ENCODE results near the gene GLE1.
"Not testable (repeated sequence)": the region's sequence is repeated elsewhere in the genome, so short reads cannot be mapped to it uniquely, and the experiment has no call there.

GLE1 gene

GRCh38 chr9:128580731-128581130 lies 76.2 kb downstream of the GLE1 start:
- H3K4me3 ChIP-seq (ENCODE audit: low read depth, low read length): no peak overlapping the region
- no peaks in the 10 kb centered on the region for H3K9me3 ChIP-seq (ENCODE audit: control insufficient read depth, insufficient read depth, low read length)
- H3K36me3 ChIP-seq (ENCODE audit: control insufficient read depth, insufficient read depth, low read length): peaks cover 55% of the 10 kb centered on the region
- no peaks in the 10 kb centered on the region for H3K4me1 ChIP-seq (ENCODE audit: control insufficient read depth, insufficient read depth, low read length)
- H3K27me3 ChIP-seq (ENCODE audit: control insufficient read depth, insufficient read depth, low read length): no peaks in the 10 kb centered on the region
- no peak overlapping the region for H3K9ac ChIP-seq (ENCODE audit: low read depth, low read length)

DNA sequence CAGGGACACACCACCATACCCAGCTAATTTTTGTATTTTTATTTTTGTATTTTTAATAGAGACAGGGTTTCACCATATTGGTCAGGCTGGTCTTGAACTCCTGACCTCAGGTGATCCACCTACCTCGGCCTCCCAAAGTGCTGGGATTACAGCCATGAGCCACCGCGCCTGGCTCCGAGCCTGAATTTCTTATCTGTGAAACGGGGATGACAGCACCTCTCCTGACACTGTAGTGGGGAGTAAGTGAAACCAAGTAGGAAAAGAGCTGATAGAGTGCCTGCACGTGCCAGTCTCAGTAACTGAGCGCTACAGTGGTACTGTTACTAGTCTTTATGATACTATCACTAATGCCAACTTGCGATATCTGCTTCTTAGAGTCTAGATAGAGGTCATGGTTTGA lies 80.6 kb downstream of the GLE1 start:
- H3K9me3 ChIP-seq (ENCODE audit: control insufficient read depth, insufficient read depth, low read length); H3K9ac ChIP-seq (ENCODE audit: low read depth, low read length); H3K4me3 ChIP-seq (ENCODE audit: low read depth, low read length); H3K27me3 ChIP-seq (ENCODE audit: control insufficient read depth, insufficient read depth, low read length); H3K4me1 ChIP-seq (ENCODE audit: control insufficient read depth, insufficient read depth, low read length): not testable (repeated sequence)
- H3K36me3 ChIP-seq (ENCODE audit: control insufficient read depth, insufficient read depth, low read length): peaks cover 52% of the 10 kb centered on the region

- peaks cover 51% of the 10 kb centered on the region for H3K36me3 ChIP-seq (ENCODE audit: control insufficient read depth, insufficient read depth, low read length)
- H3K9ac ChIP-seq (ENCODE audit: low read depth, low read length): not testable (repeated sequence)
These were observed 82.4 kb downstream of the GLE1 start for GRCh38 chr9:128586934-128587333.

DNA sequence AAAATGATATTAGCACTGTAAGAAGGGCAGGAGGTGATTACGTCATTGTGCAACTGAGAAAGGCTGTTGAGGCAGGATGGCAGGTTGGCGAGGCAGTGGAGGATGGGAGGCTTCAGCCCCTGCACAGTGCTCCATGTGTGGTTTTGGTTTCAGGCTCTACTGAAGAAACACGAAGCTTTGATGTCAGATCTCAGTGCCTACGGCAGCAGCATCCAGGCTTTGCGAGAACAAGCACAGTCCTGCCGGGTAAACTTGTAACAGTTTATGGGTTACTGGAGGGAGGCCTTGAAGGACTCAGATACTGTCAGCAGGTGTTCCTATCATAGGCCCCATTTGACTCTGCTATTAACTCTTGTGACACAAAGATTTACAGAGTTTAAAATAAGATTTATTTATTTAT lies 82.9 kb downstream of the GLE1 start:
- Histone ChIP-seq H3K9ac (ENCODE audit: low read depth, low read length) (no peak overlapping the region), H3K9me3 (ENCODE audit: control insufficient read depth, insufficient read depth, low read length) (no peaks in the 10 kb centered on the region), H3K4me3 (ENCODE audit: low read depth, low read length) (no peak overlapping the region), H3K36me3 (ENCODE audit: control insufficient read depth, insufficient read depth, low read length) (peaks cover 52% of the 10 kb centered on the region), H3K27me3 (ENCODE audit: control insufficient read depth, insufficient read depth, low read length) (no peaks in the 10 kb centered on the region), H3K4me1 (ENCODE audit: control insufficient read depth, insufficient read depth, low read length) (no peaks in the 10 kb centered on the region)

More at GRCh38 chr9:128586934-128587333, 82.4 kb downstream of the GLE1 start:
- not testable (repeated sequence) for H3K27me3 ChIP-seq (ENCODE audit: control insufficient read depth, insufficient read depth, low read length); H3K9me3 ChIP-seq (ENCODE audit: control insufficient read depth, insufficient read depth, low read length); H3K4me3 ChIP-seq (ENCODE audit: low read depth, low read length); H3K4me1 ChIP-seq (ENCODE audit: control insufficient read depth, insufficient read depth, low read length)

- H3K9me3 ChIP-seq (ENCODE audit: control insufficient read depth, insufficient read depth, low read length): no peaks in the 10 kb centered on the region
- no peaks in the 10 kb centered on the region for H3K27me3 ChIP-seq (ENCODE audit: control insufficient read depth, insufficient read depth, low read length)
- H3K4me3 ChIP-seq (ENCODE audit: low read depth, low read length): no peak overlapping the region
- H3K4me1 ChIP-seq (ENCODE audit: control insufficient read depth, insufficient read depth, low read length): no peaks in the 10 kb centered on the region
- peaks cover 58% of the 10 kb centered on the region for H3K36me3 ChIP-seq (ENCODE audit: control insufficient read depth, insufficient read depth, low read length)
- H3K9ac ChIP-seq (ENCODE audit: low read depth, low read length): no peak overlapping the region
These were observed 84.2 kb downstream of the GLE1 start for GRCh38 chr9:128588581-128589233.
